GM21423 (cell line): ENCODE data around the gene GET4.

Experiments used
- ATAC-seq: cut with Tn5 transposase; IDR thresholded peaks from one replicate; pipeline ENCODE4 v1.9.1; 2021; ENCODE audit warnings: mild to moderate bottlenecking, moderate library complexity; ENCODE audit not compliant: unreplicated experiment

GET4 gene

DNA sequence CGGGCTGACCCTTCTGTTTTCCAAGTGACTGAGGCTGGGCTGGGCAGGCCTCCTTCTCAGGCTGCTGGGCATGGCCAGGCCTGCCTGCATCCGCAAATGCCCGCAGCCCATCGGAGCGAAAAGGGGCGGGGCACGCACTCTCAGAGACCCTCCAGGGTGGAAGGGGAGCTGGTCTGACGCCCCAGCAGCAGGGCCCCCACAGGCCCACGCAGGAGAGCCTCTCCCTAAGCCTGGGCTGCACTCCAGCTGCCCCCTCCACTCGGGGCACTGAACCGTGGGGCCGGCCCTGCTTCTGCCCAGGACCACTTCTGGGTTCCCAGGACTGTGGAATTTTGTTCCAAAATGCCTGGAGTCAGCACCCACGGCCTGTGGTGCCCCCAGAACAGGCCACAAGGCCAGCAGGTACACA, 68.8 kb downstream of the GET4 start:
- ATAC-seq = no peak

DNA sequence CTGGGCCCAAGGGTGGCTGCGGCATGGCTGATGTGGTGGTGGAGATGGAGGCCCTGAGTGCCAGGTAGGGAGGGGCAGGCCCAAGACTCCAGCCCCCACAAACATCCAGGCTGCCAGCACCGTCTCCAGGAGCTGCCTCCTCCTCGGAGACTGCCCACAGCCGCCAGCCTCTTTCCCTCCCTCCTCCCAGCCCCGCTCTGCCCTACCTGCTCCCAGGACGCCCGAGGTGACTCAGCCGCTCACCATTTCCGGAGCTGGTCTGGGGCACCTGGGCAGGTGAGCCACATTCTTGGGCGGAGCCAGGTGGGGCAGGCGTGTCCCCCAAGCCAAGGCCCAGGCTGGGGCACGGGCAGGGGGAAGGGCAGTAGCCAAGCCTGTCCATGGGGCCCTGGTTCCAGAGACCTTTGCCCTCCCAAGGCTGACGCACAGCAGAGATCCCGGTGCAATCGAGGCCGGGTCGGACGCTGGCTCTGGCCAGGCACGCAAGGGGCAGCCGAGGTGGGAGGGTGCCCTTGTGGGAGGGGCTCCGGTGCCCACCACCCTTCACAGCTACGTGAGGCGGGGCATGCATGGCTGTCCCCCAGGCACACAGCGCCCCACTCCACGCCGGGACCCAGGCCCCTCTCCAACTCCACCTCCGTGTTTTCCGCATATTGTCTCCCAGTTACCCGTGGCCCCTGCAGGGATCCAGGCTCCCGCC, 69.4 kb downstream of the GET4 start:
- ATAC-seq = no peak
